Activated T-helper 1 cell treated with anti-CD3 and anti-CD28 coated beads, Interleukin-12 subunit alpha, Interleukin-12 subunit beta, Interleukin-2, Interleukin-4 antibody, amounts not matched to agents 30 ng/mL and 10 ng/mL and 1 ng/mL, durations not matched to agents 14 hours and 24 hours and 36 hours (primary cell): ENCODE data around the gene GPSM3. TPM values are rescaled to one million over a fixed set of nuclear protein-coding genes. Genes with fewer than 3 reads are reported as not detected.
"Not testable (repeated sequence)": the region's sequence is repeated elsewhere in the genome, so short reads cannot be mapped to it uniquely, and the experiment has no call there.

ENCODE experiments used
- DNase-seq: peaks from one replicate; pipeline ENCODE4 v3.0.0; 2021; ENCODE audit warnings: low spot score
- H3K27ac Mint-ChIP-seq: one replicate; pipeline ENCODE4 v1.8.0; 2021; ENCODE audit warnings: mild to moderate bottlenecking, mixed read lengths
- H3K27me3 Mint-ChIP-seq: one replicate; pipeline ENCODE4 v1.8.0; 2022; ENCODE audit warnings: mild to moderate bottlenecking, moderate library complexity, mixed read lengths; ENCODE audit not compliant: insufficient read depth
- H3K36me3 Mint-ChIP-seq: one replicate; pipeline ENCODE4 v1.8.0; 2021; ENCODE audit warnings: low read depth, mixed read lengths
- H3K4me1 Mint-ChIP-seq: one replicate; pipeline ENCODE4 v1.8.0; 2021; ENCODE audit warnings: low read depth, mixed read lengths
- H3K4me3 Mint-ChIP-seq: one replicate; pipeline ENCODE4 v1.8.0; 2021; ENCODE audit warnings: mild to moderate bottlenecking, moderate library complexity, mixed read lengths
- H3K9me3 Mint-ChIP-seq: one replicate; pipeline ENCODE4 v1.8.0; 2021; ENCODE audit warnings: mixed read lengths
- intact Hi-C: fragments of 100-400 bp; cut with micrococcal nuclease; formaldehyde crosslinking; loops from one replicate; pipeline ENCODE4 v1.15.1; 2024
- total RNA-seq: library from RNA; stranded (reverse); gene quantifications from 2 replicates; pipeline ENCODE4 v1.2.3, GENCODE V29; 2022

GPSM3 gene
- total RNA-seq, 1 donor from 2014 or later = 84.7 TPM

DNA sequence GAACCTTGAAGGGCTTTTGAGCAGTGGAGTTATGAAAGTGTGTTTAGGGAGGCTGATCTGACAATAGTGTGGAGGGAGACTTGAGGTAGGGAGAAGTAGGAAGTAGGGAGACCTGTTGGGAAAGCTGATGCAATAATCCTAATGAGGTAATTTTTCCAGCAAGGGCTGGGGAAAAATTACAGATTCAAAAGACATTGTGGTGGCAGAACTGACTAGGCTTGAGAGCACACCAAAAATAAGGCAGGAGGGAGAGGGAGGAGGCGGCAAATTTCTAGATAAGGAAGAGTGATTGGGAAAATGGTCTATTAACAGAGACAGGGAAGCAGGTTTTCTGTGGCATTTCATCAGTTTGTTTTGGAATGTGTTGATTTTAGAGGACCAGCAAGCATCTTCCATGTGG lies 46.2 kb downstream of the GPSM3 start:
- Mint-ChIP-seq H3K4me1 (peaks cover 24% of the 10 kb centered on the region), H3K9me3 (no peaks in the 10 kb centered on the region), H3K27me3 (peaks cover 46% of the 10 kb centered on the region), H3K27ac (no peak overlapping the region), H3K4me3 (no peak overlapping the region), H3K36me3 (peaks cover 3% of the 10 kb centered on the region)
- intact Hi-C loops = no loop called here
- DNase-seq = no peak

- H3K9me3 Mint-ChIP-seq, H3K27ac Mint-ChIP-seq, H3K36me3 Mint-ChIP-seq, DNase-seq, intact Hi-C loops, H3K4me3 Mint-ChIP-seq: not testable (repeated sequence)
- peaks cover 17% of the 10 kb centered on the region for H3K4me1 Mint-ChIP-seq
- peaks cover 37% of the 10 kb centered on the region for H3K27me3 Mint-ChIP-seq
Observed at GRCh38 chr6:32144238-32144637, 48.2 kb downstream of the GPSM3 start.

Other genes starting within 250 kb of the GPSM3 start
- 0.21 TPM in 1 of 2 replicates, not detected in the other for gene CFB, start 246.5 kb downstream of the GPSM3 start, total RNA-seq
- gene NELFE, start 233.7 kb downstream of the GPSM3 start, total RNA-seq = 92.3 and 97.7 TPM in 2 replicates
- gene SKIC2, start 233.5 kb downstream of the GPSM3 start, total RNA-seq = 85.8 and 101 TPM in 2 replicates
- gene DXO, start 220.5 kb downstream of the GPSM3 start, total RNA-seq = 14.1 and 15.2 TPM in 2 replicates
- 4.0 and 4.1 TPM in 2 replicates for gene C4A, start 210.6 kb downstream of the GPSM3 start, total RNA-seq
- gene C4B, start 177.8 kb downstream of the GPSM3 start, total RNA-seq = 4.1 and 4.7 TPM in 2 replicates
- gene CYP21A2, start 154.2 kb downstream of the GPSM3 start, total RNA-seq = 0.34 and 0.36 TPM in 2 replicates
- 2.0 and 4.4 TPM in 2 replicates for gene TNXB, start 83.3 kb downstream of the GPSM3 start, total RNA-seq
- gene ATF6B, start 64.4 kb downstream of the GPSM3 start, total RNA-seq = 80.1 and 97.6 TPM in 2 replicates
- gene FKBPL, start 62.4 kb downstream of the GPSM3 start, total RNA-seq = 4.8 and 6.0 TPM in 2 replicates
- 0.24 and 0.57 TPM in 2 replicates for gene PRRT1, start 40.7 kb downstream of the GPSM3 start, total RNA-seq
- gene PPT2, start 38.5 kb downstream of the GPSM3 start, total RNA-seq = 12.4 and 17.1 TPM in 2 replicates
- 8.3 and 9.1 TPM in 2 replicates for gene EGFL8, start 28.0 kb downstream of the GPSM3 start, total RNA-seq
- 34.5 and 35.6 TPM in 2 replicates for gene AGPAT1, start 16.6 kb downstream of the GPSM3 start, total RNA-seq
- gene RNF5, start 14.2 kb downstream of the GPSM3 start, total RNA-seq = 58.1 and 60.4 TPM in 2 replicates
- gene AGER, start 8.4 kb downstream of the GPSM3 start, total RNA-seq = 19.6 and 20.2 TPM in 2 replicates
- gene PBX2, start 2.4 kb downstream of the GPSM3 start, total RNA-seq = 91.9 and 94.0 TPM in 2 replicates
- 0.66 and 0.73 TPM in 2 replicates for gene NOTCH4, start 31.4 kb upstream of the GPSM3 start, total RNA-seq
- gene TSBP1, start 179.3 kb upstream of the GPSM3 start, total RNA-seq = not detected in 2 replicates
- not detected in 2 replicates for gene BTNL2, start 214.5 kb upstream of the GPSM3 start, total RNA-seq
- gene HLA-DRA, start 247.2 kb upstream of the GPSM3 start, total RNA-seq = 39.3 and 40.1 TPM in 2 replicates